ENCODE data around the gene NCKAP5L. TPM values are rescaled to one million over a fixed set of nuclear protein-coding genes. Genes with fewer than 3 reads are reported as not detected.

Gene NCKAP5L
- total RNA-seq, 2 donors from 2014 or later: 10.1 to 13.2 TPM

DNA sequence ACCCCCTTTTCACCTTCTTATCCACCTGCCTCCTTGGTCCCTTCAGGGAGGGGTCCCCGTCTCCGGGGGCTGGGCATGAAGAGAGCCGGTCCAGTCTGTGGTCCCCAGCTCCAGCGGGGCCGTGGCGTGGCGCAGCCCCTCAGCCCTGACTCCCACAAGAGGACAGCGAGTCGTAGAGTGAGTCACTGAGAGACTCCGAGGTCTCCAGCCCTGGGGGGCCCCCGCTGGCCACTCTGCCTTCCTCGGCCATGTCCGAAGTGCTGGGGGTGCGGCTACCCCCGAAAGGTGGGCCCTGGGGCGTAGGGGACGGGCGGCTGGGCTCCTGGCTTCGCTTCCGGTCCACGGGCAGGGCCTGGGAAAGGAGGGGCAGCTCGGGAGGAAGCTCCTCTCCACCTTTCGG lies 36.5 kb downstream of the NCKAP5L start:
- no peaks in the 10 kb centered on the region for H3K9me3 ChIP-seq
- no peak overlapping the region for H3K4me3 ChIP-seq
- no peak for ATAC-seq
- H3K27ac ChIP-seq: no peak overlapping the region
- WGBS, 2 donors: 92 to 96% methylated on average over 10 to 22 of the region's 23 CpGs
- H3K27me3 ChIP-seq: no peaks in the 10 kb centered on the region
- intact Hi-C loops (cut with DNase I): no loop called here
- no peak for TF ChIP-seq POLR2A (IDR thresholded peaks at IDR 0.05)
- TF ChIP-seq, protein P1, sequence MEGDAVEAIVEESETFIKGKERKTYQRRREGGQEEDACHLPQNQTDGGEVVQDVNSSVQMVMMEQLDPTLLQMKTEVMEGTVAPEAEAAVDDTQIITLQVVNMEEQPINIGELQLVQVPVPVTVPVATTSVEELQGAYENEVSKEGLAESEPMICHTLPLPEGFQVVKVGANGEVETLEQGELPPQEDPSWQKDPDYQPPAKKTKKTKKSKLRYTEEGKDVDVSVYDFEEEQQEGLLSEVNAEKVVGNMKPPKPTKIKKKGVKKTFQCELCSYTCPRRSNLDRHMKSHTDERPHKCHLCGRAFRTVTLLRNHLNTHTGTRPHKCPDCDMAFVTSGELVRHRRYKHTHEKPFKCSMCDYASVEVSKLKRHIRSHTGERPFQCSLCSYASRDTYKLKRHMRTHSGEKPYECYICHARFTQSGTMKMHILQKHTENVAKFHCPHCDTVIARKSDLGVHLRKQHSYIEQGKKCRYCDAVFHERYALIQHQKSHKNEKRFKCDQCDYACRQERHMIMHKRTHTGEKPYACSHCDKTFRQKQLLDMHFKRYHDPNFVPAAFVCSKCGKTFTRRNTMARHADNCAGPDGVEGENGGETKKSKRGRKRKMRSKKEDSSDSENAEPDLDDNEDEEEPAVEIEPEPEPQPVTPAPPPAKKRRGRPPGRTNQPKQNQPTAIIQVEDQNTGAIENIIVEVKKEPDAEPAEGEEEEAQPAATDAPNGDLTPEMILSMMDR (IDR thresholded peaks at IDR 0.05): no peak
- H3K4me1 ChIP-seq: no peaks in the 10 kb centered on the region
- no peak for DNase-seq
- H3K36me3 ChIP-seq (replicated peaks in 1 of 2; ENCODE audit: insufficient read depth in 1 of 2, low read depth in 2 of 2): peaks cover 0 to under 1% of the 10 kb centered on the region in 2 donors

DNA sequence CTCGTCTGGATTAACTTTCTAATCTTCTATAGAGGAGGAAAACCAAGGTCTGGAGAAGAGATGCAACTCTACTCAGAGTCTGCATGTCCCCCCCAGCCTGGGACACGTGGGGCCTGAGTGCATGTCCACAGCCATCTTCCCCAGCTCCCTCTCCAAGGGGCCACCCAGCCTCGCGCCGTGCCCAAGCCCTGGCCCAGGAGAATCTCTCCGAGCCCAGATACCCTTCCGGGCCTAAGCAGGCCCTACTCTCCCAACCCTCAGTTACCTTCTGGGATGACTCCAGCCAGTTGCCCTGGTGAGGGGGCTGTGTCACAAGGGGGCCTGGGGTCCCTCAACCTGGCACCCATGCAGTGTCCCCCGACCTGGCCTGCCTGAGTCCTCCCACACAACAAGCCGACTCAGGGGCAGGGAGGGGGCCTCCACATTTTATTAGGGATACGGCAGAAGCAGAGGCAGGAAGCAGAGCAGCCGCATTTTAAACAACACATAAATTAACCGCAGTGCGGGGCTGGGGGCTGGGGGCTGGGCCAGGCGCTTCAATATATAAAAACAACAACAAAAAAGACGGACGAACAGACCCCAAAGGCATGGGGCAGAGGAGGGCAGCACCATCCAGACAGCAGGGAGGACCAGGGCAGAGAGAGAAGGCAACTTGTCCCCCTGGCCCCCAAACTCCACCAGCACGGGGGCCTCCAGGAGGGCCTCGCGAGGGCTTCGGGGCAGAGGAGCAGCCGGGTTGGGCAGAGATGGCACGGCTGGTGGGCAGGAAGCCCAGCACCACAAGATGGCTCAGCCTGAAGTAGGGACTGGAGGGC lies 37.3 kb downstream of the NCKAP5L start:
- no peak overlapping the region for H3K4me3 ChIP-seq
- H3K27me3 ChIP-seq: no peaks in the 10 kb centered on the region
- no peak overlapping the region for H3K27ac ChIP-seq
- ATAC-seq (no peak), DNase-seq (no peak)
- intact Hi-C loops (cut with DNase I): no loop called here
- TF ChIP-seq POLR2A (IDR thresholded peaks at IDR 0.05): no peak
- TF ChIP-seq, protein P1 (IDR thresholded peaks at IDR 0.05): no peak
- no peaks in the 10 kb centered on the region for H3K4me1 ChIP-seq
- H3K9me3 ChIP-seq: no peaks in the 10 kb centered on the region
- WGBS, 2 donors: 84 to 89% methylated on average over 19 to 21 of the region's 22 CpGs
- H3K36me3 ChIP-seq (replicated peaks in 1 of 2; ENCODE audit: insufficient read depth in 1 of 2, low read depth in 2 of 2): no peaks in the 10 kb centered on the region

DNA sequence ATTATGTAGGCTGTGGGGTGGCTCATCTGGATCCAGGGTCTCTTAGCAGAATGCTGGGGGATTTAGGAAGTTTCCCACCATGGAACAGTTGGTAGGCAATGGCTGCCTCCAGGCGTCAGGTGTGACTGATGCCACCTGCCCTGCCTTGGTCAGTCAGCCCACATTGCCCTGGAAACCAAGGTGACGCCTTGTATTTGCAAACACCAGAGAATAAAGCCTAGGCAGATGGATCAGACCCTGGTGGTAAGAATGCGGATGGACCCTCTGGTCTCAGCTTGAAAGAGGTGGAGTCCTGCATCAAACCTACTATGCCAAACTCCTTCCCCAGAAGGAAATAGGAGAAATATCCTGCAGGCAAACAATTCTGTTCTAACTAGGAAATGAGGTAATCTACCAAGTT lies 38.2 kb downstream of the NCKAP5L start:
- no peak for ATAC-seq
- WGBS, 2 donors: 64 to 67% methylated on average over 3 of the region's 3 CpGs
- Histone ChIP-seq H3K9me3 (no peaks in the 10 kb centered on the region), H3K27me3 (no peaks in the 10 kb centered on the region), H3K4me3 (no peak overlapping the region), H3K27ac (no peak overlapping the region), H3K36me3 (replicated peaks in 1 of 2; ENCODE audit: insufficient read depth in 1 of 2, low read depth in 2 of 2) (no peaks in the 10 kb centered on the region), H3K4me1 (no peaks in the 10 kb centered on the region)
- DNase-seq: no peak
- intact Hi-C loops (cut with DNase I): no loop called here
- TF ChIP-seq, protein P1 (IDR thresholded peaks at IDR 0.05): no peak
- no peak for TF ChIP-seq POLR2A (IDR thresholded peaks at IDR 0.05)

DNA sequence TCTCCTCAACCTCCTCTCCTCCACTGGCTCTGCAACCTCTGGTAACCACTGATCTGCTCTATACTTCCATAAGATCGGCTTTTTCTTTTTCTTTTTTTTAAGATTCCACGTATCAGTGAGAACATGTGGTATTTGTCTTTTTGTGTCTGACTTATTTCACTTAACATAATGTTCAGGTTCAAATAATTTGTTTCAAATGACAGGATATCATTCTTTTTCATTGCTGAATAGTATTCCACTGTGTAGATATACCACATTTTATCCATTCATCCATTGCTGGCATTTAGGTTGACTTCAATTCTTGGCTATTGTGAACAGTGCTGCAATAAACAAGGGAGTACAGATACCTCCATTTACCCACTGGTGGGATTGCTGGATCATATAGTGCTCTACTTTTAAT lies 40.5 kb downstream of the NCKAP5L start:
- no peak for ATAC-seq
- H3K4me3 ChIP-seq: no peak overlapping the region
- 95 to 98% methylated on average over 2 of the region's 2 CpGs for WGBS, 2 donors
- DNase-seq: no peak
- intact Hi-C loops (cut with DNase I): no loop called here
- no peaks in the 10 kb centered on the region for H3K4me1 ChIP-seq
- no peak overlapping the region for H3K27ac ChIP-seq
- TF ChIP-seq, protein P1 (IDR thresholded peaks at IDR 0.05): no peak
- no peak for TF ChIP-seq POLR2A (IDR thresholded peaks at IDR 0.05)
- H3K27me3 ChIP-seq: no peaks in the 10 kb centered on the region
- H3K36me3 ChIP-seq (replicated peaks in 1 of 2; ENCODE audit: insufficient read depth in 1 of 2, low read depth in 2 of 2): no peaks in the 10 kb centered on the region
- no peaks in the 10 kb centered on the region for H3K9me3 ChIP-seq

All from body of pancreas (tissue), 4 donors.